SK-N-SH (cell line): ENCODE measurements around the gene ARAP1. TPM values are rescaled to one million over a fixed set of nuclear protein-coding genes. Genes with fewer than 3 reads are reported as not detected.

Experiments
- CTCF ChIA-PET: fragments of 300-600, 350-600 bp; formaldehyde crosslinking; extraction: SDS; loops from one replicate; lab custom pipeline; 2021; lab: Yijun Ruan, JAX
- POLR2A ChIA-PET: fragments of 350-600 bp; sonication (Branson Sonifier 250); formaldehyde crosslinking; extraction: SDS; loops from one replicate; lab custom pipeline; 2020; ENCODE audit warnings: antibody characterized with exemption, inconsistent platforms; lab: Yijun Ruan, JAX
- DNase-seq: peaks from one replicate; pipeline ENCODE4 v3.0.0; 2012
- H2AFZ ChIP-seq: fragments of 200-600 bp; sonication (generic); 2 replicates; pipeline ENCODE4 v1.8.1; 2016; ENCODE audit warnings: antibody characterized with exemption, mild to moderate bottlenecking, low read depth
- H3F3A ChIP-seq: fragments of 200-600 bp; sonication (generic); replicated peaks from 2 replicates; pipeline ENCODE3; 2016; ENCODE audit warnings: antibody characterized with exemption, mild to moderate bottlenecking; ENCODE audit not compliant: insufficient read depth
- H3K27ac ChIP-seq, 2 experiments: fragments of 200-500 bp in 1 of 2; fragments of 200-600 bp in 1 of 2; sonication (Bioruptor generic) in 1 of 2; sonication (generic), shearing (Covaris generic) in 1 of 2; 2 replicates each; pipeline versions ENCODE4 v1.5.1 to v1.6.1; 2014 to 2016; ENCODE audit warnings: low read depth in 2 of 2, inconsistent platforms in 1 of 2, low read length in 1 of 2, mild to moderate bottlenecking in 1 of 2, mixed read lengths in 1 of 2
- H3K27me3 ChIP-seq: fragments of 200-600 bp; sonication (generic), shearing (Covaris generic); 2 replicates; pipeline ENCODE4 v1.6.1; 2016; ENCODE audit warnings: mixed run types; ENCODE audit not compliant: insufficient read depth
- H3K36me3 ChIP-seq, 2 experiments: fragments of 200-500 bp in 1 of 2; fragments of 200-600 bp in 1 of 2; sonication (Bioruptor generic) in 1 of 2; sonication (generic) in 1 of 2; replicated peaks in 1 of 2; 2 replicates each; pipeline versions ENCODE3 to v1.5.1; 2014 to 2016; ENCODE audit warnings: low read length in 1 of 2, mild to moderate bottlenecking in 1 of 2; ENCODE audit not compliant: insufficient read depth in 2 of 2, control insufficient read depth in 1 of 2
- H3K4me1 ChIP-seq, 2 experiments: fragments of 200-500 bp in 1 of 2; fragments of 200-600 bp in 1 of 2; sonication (Bioruptor generic) in 1 of 2; sonication (generic), shearing (Covaris generic) in 1 of 2; 2 replicates each; pipeline versions ENCODE4 v1.5.1 to v1.6.1; 2014 to 2016; ENCODE audit warnings: low read depth in 1 of 2, low read length in 1 of 2, mixed run types in 1 of 2; ENCODE audit not compliant: insufficient read depth in 2 of 2, control insufficient read depth in 1 of 2
- H3K4me2 ChIP-seq: fragments of 200-600 bp; sonication (generic), shearing (Covaris generic); 2 replicates; pipeline ENCODE4 v1.6.1; 2017; ENCODE audit warnings: mixed run types
- H3K4me3 ChIP-seq, 2 experiments: fragments of 200-500 bp in 1 of 2; fragments of 200-600 bp in 1 of 2; sonication (Bioruptor generic) in 1 of 2; sonication (generic), shearing (Covaris generic) in 1 of 2; 2 replicates each; pipeline versions ENCODE4 v1.5.1 to v1.8.1; 2014 to 2016; ENCODE audit warnings: low read depth in 2 of 2, inconsistent platforms in 1 of 2, low read length in 1 of 2, mild to moderate bottlenecking in 1 of 2, mixed read lengths in 1 of 2, moderate library complexity in 1 of 2
- H3K79me2 ChIP-seq: fragments of 200-600 bp; sonication (generic); 2 replicates; pipeline ENCODE4 v1.8.1; 2017; ENCODE audit warnings: mild to moderate bottlenecking; ENCODE audit not compliant: insufficient read depth
- H3K9ac ChIP-seq: fragments of 200-600 bp; sonication (generic); 2 replicates; pipeline ENCODE4 v1.6.1; 2017; ENCODE audit warnings: mixed run types
- H3K9me2 ChIP-seq: fragments of 200-600 bp; sonication (generic); 2 replicates; pipeline ENCODE4 v1.6.1; 2017; ENCODE audit warnings: mixed run types
- H3K9me3 ChIP-seq: fragments of 200-600 bp; sonication (generic); 2 replicates; pipeline ENCODE4 v1.6.1; 2017; ENCODE audit warnings: mixed run types, mild to moderate bottlenecking, moderate library complexity
- H4K20me1 ChIP-seq: fragments of 200-600 bp; sonication (generic); 2 replicates; pipeline ENCODE4 v1.6.1; 2017; ENCODE audit warnings: mild to moderate bottlenecking, mixed run types; ENCODE audit not compliant: insufficient read depth
- FOXM1 ChIP-seq: IDR thresholded peaks from 2 replicates; pipeline ENCODE4 v1.4.0; 2012; ENCODE audit warnings: low read depth, mild to moderate bottlenecking
- GABPA ChIP-seq: IDR thresholded peaks from 2 replicates; pipeline ENCODE4 v1.4.0; 2012; ENCODE audit warnings: low read depth, mild to moderate bottlenecking
- GATA2 ChIP-seq: sonication (generic); formaldehyde crosslinking; IDR thresholded peaks from 2 replicates; pipeline ENCODE4 v1.5.0; 2020; ENCODE audit warnings: mild to moderate bottlenecking, missing genetic modification reagents
- RCOR1 ChIP-seq: fragments of 150-350 bp; IDR thresholded peaks from 2 replicates; pipeline ENCODE4 v1.6.1; 2017; ENCODE audit warnings: antibody characterized with exemption, low read length
- REST ChIP-seq: IDR thresholded peaks from 2 replicates; pipeline ENCODE4 v1.6.1; 2012; ENCODE audit warnings: mild to moderate bottlenecking, low read depth, low read length, moderate library complexity
- RFX5 ChIP-seq: IDR thresholded peaks from 2 replicates; pipeline ENCODE4 v1.6.1; 2012; ENCODE audit warnings: mild to moderate bottlenecking, improper control_type of control experiment, low read length
- SIN3A ChIP-seq: IDR thresholded peaks from 2 replicates; pipeline ENCODE4 v1.6.1; 2012; ENCODE audit warnings: low read depth, mild to moderate bottlenecking, low read length, moderate library complexity, borderline replicate concordance
- TCF12 ChIP-seq: IDR thresholded peaks from 2 replicates; pipeline ENCODE4 v1.4.0; 2012
- TEAD4 ChIP-seq: IDR thresholded peaks from 2 replicates; pipeline ENCODE4 v1.4.0; 2012; ENCODE audit warnings: mild to moderate bottlenecking, borderline replicate concordance; ENCODE audit not compliant: insufficient read depth
- WGBS: methylation state at CpG from one replicate; pipeline ENCODE4 v1.1.6; 2017; ENCODE audit warnings: low lambda C conversion rate; 5-methylcytosine and 5-hydroxymethylcytosine counted together
- polyA plus RNA-seq, 3 experiments: library from polyadenylated mRNA; depleted of rRNA; stranded (reverse); fragments of >200 nt; gene quantifications; 2 replicates each; pipeline ENCODE4 v1.2.3, GENCODE V29; 2012
- TF ChIP-seq, protein P1 (sequence below): fragments of 150-350 bp; IDR thresholded peaks from 2 replicates; pipeline ENCODE4 v1.6.1; 2016; ENCODE audit warnings: mild to moderate bottlenecking, low read depth, low read length
- TF ChIP-seq, protein P2 (sequence below): fragments of 200-600 bp; sonication (generic); IDR thresholded peaks from 2 replicates; pipeline ENCODE4 v1.6.1; 2017; ENCODE audit warnings: antibody characterized with exemption, mild to moderate bottlenecking, moderate library complexity
- TF ChIP-seq, protein P3 (sequence below): IDR thresholded peaks from 2 replicates; pipeline ENCODE4 v1.4.0; 2012; ENCODE audit warnings: low read depth, borderline replicate concordance

Gene ARAP1
- polyA plus RNA-seq, 1 of the 3 experiments (the other 2 are of a cell fraction) = 56.6 TPM

DNA sequence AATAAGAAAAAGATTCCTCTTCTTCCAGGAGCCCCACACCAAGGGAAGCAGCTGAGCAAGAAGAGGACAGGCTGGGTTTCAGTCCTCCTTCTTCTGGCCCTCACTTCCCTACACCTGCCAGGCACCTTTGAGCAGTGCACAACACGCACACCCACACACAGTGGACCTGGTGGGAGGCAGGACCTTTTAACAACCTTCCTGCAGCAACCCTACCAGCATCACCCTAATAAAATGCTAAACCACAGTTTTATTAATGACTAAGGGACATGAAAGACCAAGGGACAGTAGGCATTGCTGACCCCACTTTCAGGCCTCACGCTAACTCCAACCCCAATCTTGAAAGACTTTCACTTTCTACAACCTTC is 12.2 kb downstream of the ARAP1 start (continued):
- TF ChIP-seq REST (no peak), GATA2 (CRISPR knock-in tag) (no peak)
- TF ChIP-seq, protein P1, sequence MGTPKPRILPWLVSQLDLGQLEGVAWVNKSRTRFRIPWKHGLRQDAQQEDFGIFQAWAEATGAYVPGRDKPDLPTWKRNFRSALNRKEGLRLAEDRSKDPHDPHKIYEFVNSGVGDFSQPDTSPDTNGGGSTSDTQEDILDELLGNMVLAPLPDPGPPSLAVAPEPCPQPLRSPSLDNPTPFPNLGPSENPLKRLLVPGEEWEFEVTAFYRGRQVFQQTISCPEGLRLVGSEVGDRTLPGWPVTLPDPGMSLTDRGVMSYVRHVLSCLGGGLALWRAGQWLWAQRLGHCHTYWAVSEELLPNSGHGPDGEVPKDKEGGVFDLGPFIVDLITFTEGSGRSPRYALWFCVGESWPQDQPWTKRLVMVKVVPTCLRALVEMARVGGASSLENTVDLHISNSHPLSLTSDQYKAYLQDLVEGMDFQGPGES = no peak
- TF ChIP-seq, protein P2, sequence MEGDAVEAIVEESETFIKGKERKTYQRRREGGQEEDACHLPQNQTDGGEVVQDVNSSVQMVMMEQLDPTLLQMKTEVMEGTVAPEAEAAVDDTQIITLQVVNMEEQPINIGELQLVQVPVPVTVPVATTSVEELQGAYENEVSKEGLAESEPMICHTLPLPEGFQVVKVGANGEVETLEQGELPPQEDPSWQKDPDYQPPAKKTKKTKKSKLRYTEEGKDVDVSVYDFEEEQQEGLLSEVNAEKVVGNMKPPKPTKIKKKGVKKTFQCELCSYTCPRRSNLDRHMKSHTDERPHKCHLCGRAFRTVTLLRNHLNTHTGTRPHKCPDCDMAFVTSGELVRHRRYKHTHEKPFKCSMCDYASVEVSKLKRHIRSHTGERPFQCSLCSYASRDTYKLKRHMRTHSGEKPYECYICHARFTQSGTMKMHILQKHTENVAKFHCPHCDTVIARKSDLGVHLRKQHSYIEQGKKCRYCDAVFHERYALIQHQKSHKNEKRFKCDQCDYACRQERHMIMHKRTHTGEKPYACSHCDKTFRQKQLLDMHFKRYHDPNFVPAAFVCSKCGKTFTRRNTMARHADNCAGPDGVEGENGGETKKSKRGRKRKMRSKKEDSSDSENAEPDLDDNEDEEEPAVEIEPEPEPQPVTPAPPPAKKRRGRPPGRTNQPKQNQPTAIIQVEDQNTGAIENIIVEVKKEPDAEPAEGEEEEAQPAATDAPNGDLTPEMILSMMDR = no peak
- TF ChIP-seq, protein P3, sequence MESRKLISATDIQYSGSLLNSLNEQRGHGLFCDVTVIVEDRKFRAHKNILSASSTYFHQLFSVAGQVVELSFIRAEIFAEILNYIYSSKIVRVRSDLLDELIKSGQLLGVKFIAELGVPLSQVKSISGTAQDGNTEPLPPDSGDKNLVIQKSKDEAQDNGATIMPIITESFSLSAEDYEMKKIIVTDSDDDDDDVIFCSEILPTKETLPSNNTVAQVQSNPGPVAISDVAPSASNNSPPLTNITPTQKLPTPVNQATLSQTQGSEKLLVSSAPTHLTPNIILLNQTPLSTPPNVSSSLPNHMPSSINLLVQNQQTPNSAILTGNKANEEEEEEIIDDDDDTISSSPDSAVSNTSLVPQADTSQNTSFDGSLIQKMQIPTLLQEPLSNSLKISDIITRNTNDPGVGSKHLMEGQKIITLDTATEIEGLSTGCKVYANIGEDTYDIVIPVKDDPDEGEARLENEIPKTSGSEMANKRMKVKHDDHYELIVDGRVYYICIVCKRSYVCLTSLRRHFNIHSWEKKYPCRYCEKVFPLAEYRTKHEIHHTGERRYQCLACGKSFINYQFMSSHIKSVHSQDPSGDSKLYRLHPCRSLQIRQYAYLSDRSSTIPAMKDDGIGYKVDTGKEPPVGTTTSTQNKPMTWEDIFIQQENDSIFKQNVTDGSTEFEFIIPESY = no peak

DNA sequence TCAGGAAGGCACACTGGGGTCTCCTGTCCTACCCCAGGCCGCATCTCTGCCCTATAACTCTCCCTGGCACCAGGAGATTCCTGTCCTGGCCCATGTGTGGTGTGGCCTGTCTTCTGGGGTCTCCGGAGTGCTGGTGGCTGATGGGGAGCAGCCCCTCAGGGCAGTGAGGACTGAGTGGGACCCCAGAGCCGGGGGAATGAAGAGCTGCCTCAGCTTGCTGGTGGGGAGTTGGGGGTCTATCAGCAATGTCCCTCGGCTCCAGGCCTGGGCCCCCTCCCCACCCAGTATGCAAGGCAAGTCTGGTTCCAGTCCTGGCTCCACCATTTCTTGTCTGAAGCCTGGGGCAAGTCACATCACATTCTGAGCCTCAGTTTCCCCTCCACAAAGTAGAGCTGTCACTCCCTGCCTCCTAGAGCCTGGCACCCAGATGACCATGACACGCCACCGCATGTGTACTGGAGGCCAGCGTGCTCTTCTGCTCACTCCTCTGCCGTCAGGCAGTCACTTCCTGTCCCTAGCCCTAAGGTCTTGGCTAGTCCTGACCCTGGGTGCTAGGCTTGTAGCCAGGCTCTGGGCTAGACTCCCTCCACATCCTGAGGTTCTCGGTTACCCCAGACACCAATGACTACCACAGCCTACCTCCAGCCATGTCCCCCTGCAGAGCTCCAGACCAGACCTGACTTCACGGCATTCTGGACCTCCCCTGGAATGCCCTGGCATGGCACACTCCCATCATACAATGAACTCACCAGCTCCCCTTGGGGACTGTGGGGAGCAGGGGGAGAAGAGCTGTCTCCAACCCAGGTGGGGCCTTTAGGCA is 12.8 kb downstream of the ARAP1 start:
- peaks cover 21 to 62% of the 10 kb centered on the region in 2 experiments; a peak in 3 of 4 replicates for H3K4me1 ChIP-seq
- CTCF ChIA-PET = interaction anchor here (0.9 to 18.2 kb wide), 5 partner anchors 12 to 305 kb away, joined by 3 to 198 read pairs (median 3); partner anchors contain the start of genes CLPB and STARD10

More for the DNA sequence above, 12.8 kb downstream of the ARAP1 start:
- no peak for DNase-seq
- no peak overlapping the region for H3K4me3 ChIP-seq
- H3K9ac ChIP-seq = no peak overlapping the region
- no peak overlapping the region for H2AFZ ChIP-seq
- peaks cover 31% of the 10 kb centered on the region; the same call in 1 of the 2 replicates for H3K79me2 ChIP-seq
- peaks cover 15% of the 10 kb centered on the region for H3F3A ChIP-seq
- POLR2A ChIA-PET = no interaction called here
- H3K27me3 ChIP-seq = no peaks in the 10 kb centered on the region
- 63% methylated on average over 5 of the region's 10 CpGs for WGBS
- no peaks in the 10 kb centered on the region for H3K9me3 ChIP-seq
- no peak overlapping the region for H3K27ac ChIP-seq
- H4K20me1 ChIP-seq = peaks cover 4% of the 10 kb centered on the region; the same call in 1 of the 2 replicates
- TF ChIP-seq, protein P2 = no peak
- TF ChIP-seq SIN3A (no peak), TEAD4 (no peak), RFX5 (no peak), TCF12 (no peak), FOXM1 (no peak), RCOR1 (no peak), GABPA (no peak)
- no peaks in the 10 kb centered on the region for H3K36me3 ChIP-seq
- H3K4me2 ChIP-seq = no peak overlapping the region
- H3K9me2 ChIP-seq = no peaks in the 10 kb centered on the region
